ENCODE results near the gene TNFSF12. TPM values are rescaled to one million over a fixed set of nuclear protein-coding genes. Genes with fewer than 3 reads are reported as not detected.
A peak's percentile ranks its signal among the peaks of the same experiment; 100 is the strongest.

Gene TNFSF12
- polyA plus RNA-seq, 1 of the 3 experiments (the other 2 are of a cell fraction) = 47.6 TPM

- TF ChIP-seq MEF2A (IDR thresholded peaks at IDR 0.05; ENCODE audit: borderline replicate concordance, low read depth) = no peak
- no peak for TF ChIP-seq FOXM1 (IDR thresholded peaks at IDR 0.05; ENCODE audit: low read depth)
- no peak for TF ChIP-seq MXI1 (IDR thresholded peaks at IDR 0.05; ENCODE audit: low read depth, low read length)
- TF ChIP-seq TCF12 (IDR thresholded peaks at IDR 0.05) = no peak
These were observed 10.8 kb upstream of the TNFSF12 start (continued) for GRCh38 chr17:7538050-7538449.

- POLR2A ChIA-PET = interaction anchor here (1.2 kb wide), 1 partner anchor 23 kb away, joined by 3 read pairs; no protein-coding TSS in a partner anchor
- 62% methylated on average over 10 of the region's 11 CpGs for WGBS (ENCODE audit: low lambda C conversion rate)
These were observed 9.8 kb upstream of the TNFSF12 start for GRCh38 chr17:7538891-7539545.

More at GRCh38 chr17:7538891-7539545, 9.8 kb upstream of the TNFSF12 start:
- Histone ChIP-seq H3K27ac (ENCODE audit: low read depth in 2 of 2, low read length in 1 of 2) (no peak overlapping the region), H3K79me2 (ENCODE audit: insufficient read depth) (no peaks in the 10 kb centered on the region), H3K4me1 (ENCODE audit: control insufficient read depth in 1 of 2, insufficient read depth in 2 of 2, low read depth in 1 of 2, low read length in 1 of 2) (no peaks in the 10 kb centered on the region), H3K4me2 (no peak overlapping the region), H2AFZ (ENCODE audit: low read depth) (0 out of 2 replicates have a peak overlapping the region, but pooled peaks have one; percentile 29), H3K36me3 (replicated peaks in 1 of 2; ENCODE audit: control insufficient read depth in 1 of 2, insufficient read depth in 2 of 2, low read length in 1 of 2) (no peaks in the 10 kb centered on the region), H3K9ac (no peak overlapping the region), H3F3A (replicated peaks; ENCODE audit: insufficient read depth) (no peaks in the 10 kb centered on the region), H3K9me2 (no peaks in the 10 kb centered on the region), H3K9me3 (peaks cover 3% of the 10 kb centered on the region; the same call in 1 of the 2 replicates), H3K27me3 (ENCODE audit: insufficient read depth) (no peaks in the 10 kb centered on the region; the same call in 1 of the 2 replicates), H3K4me3 (ENCODE audit: low read depth in 2 of 2, low read length in 1 of 2) (no peak overlapping the region), H4K20me1 (ENCODE audit: insufficient read depth) (no peaks in the 10 kb centered on the region)
- DNase-seq = no peak
- CTCF ChIA-PET = interaction anchor here (1.5 to 6.8 kb wide), 2 partner anchors 22 to 24 kb away, joined by 5 to 32 read pairs; partner anchors contain the start of gene SENP3
- no peak for TF ChIP-seq NFIC (IDR thresholded peaks at IDR 0.05; ENCODE audit: borderline replicate concordance)
- TF ChIP-seq CHD2 (IDR thresholded peaks at IDR 0.05; ENCODE audit: low read length, partially characterized antibody) = no peak
- TF ChIP-seq TAF1 (IDR thresholded peaks at IDR 0.05; ENCODE audit: borderline replicate concordance, low read depth, low read length) = no peak
- TF ChIP-seq SMC3 (IDR thresholded peaks at IDR 0.05; ENCODE audit: low read depth, low read length) = no peak
- no peak for TF ChIP-seq USF2 (IDR thresholded peaks at IDR 0.05; ENCODE audit: borderline replicate concordance, low read depth, low read length)
- TF ChIP-seq EZH2phosphoT487 (IDR thresholded peaks at IDR 0.05; ENCODE audit: borderline replicate concordance, low read depth) = no peak
- TF ChIP-seq REST (IDR thresholded peaks at IDR 0.05; ENCODE audit: low read depth, low read length) = no peak
- TF ChIP-seq FOXJ3 (CRISPR knock-in tag; IDR thresholded peaks at IDR 0.05) = no peak
- TF ChIP-seq IRF3 (IDR thresholded peaks at IDR 0.05; ENCODE audit: low read depth, low read length) = no peak
- TF ChIP-seq ZBTB33 (IDR thresholded peaks at IDR 0.05; ENCODE audit: borderline replicate concordance, low read depth) = no peak
- no peak for TF ChIP-seq ELF1 (IDR thresholded peaks at IDR 0.05)
- TF ChIP-seq TCF12 (IDR thresholded peaks at IDR 0.05) = no peak
- no peak for TF ChIP-seq TEAD4 (IDR thresholded peaks at IDR 0.05; ENCODE audit: borderline replicate concordance, insufficient read depth)
